NCI-H2081 (cell line): ENCODE results near the gene CFAP57.

ENCODE experiments used
- DNase-seq, 2 experiments: peaks; one replicate each; lab custom pipeline; 2025; lab: John Stamatoyannopoulos, UW

The CFAP57 gene

DNA sequence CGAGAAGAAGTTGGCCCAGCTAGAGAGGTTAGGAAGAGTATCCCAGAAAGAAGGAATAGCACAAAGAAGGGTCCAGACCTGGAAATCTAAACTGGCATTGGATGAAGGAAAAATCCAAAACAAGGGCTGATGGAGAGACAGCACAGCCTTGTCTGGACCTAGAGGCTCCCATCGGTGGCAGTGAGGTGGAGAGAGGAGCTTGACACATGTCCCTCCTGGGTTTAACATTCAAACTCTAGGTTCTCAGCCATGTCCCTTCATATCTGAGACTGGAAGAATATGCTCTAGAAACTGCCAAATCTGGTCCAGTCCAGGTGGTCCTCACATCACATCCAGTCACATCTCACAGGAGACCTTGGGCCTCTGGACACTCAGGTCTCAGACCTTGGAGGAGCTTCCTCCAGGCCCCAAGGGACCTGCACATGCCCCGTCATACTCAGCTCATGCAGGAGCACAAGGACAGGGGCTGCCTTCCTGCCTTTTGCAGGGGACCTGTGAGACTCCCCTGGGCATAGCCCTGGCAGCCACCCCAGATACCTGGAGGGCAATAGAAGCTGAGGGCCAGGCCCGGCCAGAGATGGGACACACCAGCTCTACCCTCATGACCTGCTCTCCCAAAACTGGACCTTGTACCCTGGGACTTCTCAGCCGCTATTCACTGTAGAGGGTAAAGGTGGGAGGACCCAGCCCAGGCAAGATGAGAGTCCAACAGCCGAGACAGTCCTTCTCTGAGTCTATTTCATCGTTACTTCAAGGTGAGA lies 105.2 kb downstream of the CFAP57 start:
- DNase-seq: no peak

DNA sequence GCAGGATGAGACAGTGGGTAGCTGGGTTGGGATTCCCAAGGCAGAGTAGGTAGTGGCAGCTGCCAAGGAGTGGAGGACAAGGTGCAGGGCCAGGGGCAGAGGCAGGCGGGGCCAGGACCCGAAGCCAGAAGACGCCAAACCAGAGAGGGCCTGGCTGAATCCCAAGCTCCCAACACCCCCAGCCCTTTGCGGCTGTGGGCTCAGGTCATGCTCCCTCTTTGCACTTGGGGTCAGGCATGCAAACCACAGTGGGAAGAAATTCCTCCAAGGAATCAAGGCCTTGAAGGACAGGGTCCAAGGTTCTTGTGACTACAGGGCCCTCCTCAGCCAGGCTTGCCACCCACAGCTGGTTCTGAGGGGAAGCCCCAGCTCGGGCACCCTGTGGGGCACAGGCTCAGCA lies 107.0 kb downstream of the CFAP57 start:
- DNase-seq: no peak

DNA sequence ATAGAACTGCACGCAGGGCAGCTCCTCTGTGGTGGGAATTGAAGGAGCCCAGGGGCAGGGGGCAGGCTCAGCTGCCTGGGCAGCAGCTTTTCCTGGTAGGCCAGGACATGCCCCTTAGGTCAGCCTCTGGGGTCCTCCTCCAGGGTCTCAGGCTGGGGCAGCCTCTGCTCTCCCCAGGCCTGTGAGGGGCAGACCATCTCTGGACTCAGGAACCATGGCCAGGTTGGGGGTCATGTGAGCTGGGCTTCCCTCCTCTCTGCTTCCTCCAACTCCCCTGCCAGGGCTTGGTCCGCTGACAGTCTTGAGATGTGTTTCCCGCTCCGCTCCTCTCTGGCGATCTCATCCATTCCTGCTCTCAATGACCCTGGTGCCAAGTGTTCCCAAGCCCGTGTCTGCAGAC lies 107.5 kb downstream of the CFAP57 start:
- no peak for DNase-seq

DNA sequence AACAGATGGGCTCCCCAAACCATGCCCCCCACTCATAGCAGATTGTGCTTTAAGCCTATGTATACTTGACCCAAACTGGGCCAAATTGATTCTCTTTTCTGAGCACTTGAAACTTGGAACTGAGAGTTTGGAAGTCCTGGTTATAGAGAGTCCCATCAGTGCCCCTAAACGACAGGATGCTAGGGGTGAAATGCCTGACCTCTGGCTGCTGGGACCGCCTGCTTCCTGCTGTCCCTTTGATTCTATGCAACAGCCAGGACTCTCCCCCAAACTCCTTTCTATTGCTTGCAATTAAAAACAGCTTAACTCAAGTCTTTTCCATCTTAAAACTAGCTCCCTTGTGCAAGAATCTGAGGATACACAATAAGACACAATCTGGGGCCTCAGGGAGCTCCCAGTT lies 108.6 kb downstream of the CFAP57 start:
- DNase-seq: no peak

DNA sequence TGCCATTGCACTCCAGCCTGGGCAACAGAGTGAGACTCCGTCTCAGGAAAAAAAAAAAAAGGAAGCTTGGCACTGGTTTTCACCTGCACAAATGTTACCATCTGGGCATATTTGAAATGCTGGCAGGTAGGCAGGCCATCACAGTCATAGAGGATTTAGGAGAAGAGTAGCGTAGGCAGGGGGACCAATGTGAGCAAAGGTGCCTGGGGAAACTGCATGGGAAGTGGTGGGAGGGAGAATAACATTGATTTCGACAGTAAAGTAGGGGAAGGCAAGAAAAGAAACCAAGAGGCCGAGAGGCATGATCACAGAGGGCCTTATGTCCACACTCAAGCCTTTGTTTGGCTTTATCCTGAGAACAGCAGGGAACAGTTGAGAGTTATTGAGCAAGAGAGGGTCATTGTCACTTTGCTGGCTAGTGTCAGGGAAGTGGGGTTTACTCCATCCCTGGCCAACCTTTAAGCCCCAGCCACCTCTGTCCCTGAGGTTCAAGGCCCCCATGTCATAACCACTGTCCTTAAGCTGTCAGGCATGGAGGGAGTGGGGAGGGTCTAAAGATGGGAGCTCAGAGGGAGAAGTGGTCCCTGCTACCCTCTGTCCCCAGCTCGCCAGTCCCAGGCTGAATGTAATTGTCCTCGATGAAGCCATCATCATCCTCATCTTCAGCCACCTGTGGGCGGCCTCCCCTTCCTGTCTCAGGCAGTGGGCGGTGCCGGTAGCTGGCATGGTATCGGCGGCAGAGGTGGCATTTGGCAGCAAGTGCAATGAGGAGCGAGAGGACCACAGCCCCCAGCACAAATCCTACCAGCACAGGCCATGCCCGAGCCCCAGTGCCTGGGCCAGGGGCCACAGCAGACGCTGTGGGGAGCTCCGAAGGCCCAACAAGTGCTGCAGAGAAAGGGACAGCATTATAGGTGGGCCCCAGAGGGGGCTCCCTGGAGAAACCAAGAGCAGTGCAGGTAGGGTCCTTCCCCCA lies 110.4 kb downstream of the CFAP57 start:
- no peak for DNase-seq

DNA sequence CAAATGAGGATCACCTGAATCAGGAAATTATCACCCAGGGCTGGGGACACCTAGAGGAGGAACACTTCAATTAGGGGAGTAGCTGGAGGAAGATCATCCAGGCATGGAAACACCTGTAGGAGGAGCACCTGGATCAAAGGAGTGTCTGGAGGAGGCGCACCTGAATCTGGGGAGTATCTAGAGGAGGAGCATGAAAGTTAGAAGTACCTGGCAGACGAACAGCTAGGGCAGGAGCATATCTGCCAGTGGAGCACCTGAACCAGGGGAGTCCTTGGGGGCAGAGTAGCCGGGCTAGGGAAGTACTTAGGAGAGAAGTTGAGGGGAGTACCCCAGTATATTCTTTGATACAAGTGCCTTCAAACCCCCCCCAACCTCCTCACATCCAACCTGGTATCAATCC lies 111.9 kb downstream of the CFAP57 start:
- DNase-seq: no peak

DNA sequence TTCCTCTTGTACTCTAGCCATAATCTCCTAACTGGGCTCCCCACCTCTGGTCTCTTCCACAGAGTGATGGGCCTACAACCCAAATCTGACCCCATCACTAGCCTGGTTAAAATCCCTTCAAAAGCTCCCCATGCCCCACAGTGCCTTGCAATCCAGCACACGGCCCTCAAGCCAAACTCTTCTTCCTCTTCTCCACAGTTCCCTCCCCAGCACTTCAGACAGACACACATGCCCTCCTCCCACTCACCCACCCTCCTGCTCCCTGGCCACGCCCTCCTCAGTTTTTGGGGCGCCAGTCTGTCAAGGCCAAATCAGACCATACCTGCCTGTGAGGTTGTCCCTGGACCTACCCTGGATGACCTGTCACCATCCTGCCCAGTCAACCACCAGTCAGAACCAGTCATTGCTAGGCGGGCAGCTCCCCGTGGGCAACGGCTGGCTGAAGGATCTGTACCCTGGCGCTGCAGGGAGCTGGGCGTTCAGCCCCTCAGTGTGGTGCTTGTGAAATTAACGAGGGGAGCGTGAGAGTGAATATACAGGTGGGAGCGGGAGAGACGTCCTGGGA lies 112.5 kb downstream of the CFAP57 start:
- DNase-seq: no peak

DNA sequence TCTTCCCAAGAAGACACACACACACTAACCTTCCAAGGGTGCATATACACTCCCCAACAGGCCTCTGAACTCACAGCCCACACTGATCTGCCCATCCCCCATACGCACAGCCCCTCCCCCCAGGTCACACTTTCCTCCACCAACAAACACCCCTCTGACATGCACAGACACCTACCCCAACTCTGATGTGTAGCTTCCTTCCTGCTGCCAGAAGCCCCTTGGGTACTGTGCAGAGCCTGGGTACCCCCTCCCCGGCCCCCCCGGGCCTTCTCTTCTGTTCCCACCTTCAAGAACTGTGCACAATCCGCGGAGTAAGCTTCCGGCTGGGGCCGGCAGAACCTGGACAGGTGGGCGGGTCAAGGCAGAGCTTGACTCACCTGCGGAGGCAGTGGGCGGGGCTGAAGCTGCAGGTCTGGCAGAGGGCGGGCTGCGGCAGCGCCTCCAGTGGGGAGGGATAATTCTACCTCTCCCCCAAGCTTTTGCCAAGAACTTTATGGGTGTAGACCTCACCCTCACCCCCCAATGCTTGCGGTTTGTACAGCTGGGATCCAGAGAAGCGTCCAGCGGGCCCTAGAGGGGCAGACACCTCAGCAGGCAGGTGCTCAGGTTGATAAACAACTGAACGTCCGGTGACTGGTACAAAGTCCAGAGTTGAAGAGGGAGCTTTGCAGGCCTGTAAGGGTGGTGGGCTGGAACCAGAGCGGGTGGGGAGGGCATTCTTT lies 113.3 kb downstream of the CFAP57 start, which contains the start of gene C1orf210:
Gene C1orf210, minus strand, starts transcription at position 313 of the 722 bp plus-strand sequence. CDS start 2,311 bp downstream, outside the sequence.
- DNase-seq: peak; percentile 82 to 83

DNA sequence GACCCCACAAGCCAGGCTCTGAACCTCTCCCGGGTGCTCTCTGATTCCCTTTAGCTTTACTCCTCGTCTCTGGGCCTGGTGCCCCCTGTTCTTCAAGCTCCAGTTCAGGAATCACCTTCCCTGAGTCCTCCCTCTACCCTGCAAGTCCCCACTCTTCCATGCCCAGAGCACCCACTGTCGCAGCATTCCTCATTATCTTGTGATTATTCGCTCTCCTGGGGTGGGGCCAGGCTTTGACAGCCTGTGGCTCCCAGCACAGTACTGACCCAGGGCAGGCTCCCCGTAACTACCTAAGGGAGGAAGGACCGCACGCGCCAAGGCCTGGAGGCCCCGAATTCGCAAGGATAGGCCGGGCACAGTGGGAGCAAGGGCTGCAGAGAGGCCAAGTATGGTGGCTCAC lies 114.0 kb downstream of the CFAP57 start:
- no peak for DNase-seq

DNA sequence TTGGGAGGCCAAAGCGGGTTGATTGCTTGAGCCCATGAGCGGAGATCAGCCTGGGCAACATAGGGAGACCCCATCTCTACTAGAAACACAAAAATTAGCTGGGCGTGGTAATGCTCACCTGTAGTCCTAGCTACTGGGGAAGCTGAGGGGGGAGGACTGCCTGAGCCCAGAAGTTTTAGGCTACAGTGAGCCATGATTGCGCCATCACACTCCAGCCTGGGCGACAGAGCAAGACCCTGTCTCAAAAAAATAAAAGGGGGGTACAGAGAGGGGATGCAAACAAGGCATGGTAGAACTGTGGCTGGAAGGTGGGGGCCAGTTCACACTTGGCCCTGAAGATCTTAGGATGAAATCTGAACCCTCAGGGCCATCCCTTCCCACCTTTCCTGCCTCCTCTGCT lies 114.4 kb downstream of the CFAP57 start:
- no peak for DNase-seq

DNA sequence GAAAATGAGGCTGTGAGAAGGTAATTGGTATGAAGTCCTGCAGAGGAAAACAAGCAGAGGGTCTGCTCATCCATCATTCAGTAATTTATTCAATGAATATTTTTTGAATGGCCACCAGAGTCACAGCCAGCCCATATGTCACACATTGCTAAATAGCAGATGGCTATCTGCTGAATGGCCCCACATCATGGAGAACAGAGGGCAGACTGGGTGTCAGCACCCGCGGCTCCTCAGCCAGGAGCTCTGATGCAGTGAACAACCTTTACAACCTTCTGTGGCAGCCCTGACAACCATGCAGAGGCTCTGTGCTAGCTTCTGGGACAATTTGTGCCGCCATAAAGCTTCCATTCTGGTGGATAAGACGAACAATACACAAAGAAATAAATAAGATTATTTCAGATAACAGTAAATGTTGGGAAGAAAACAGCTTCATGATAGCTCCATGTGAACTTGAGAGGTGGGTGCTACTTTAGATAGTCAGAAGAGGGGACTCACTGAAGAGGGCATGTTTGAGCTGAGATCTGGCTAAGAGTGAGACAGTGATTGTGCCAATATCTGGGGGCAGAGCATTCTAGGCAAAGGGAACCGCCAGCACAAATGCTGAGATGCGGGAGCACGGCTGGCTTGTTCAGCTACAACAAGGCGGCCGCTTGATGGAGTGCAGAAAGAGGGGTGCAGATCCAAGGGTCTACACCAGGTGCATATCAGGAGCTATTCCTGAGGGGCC lies 116.1 kb downstream of the CFAP57 start:
- DNase-seq: no peak

DNA sequence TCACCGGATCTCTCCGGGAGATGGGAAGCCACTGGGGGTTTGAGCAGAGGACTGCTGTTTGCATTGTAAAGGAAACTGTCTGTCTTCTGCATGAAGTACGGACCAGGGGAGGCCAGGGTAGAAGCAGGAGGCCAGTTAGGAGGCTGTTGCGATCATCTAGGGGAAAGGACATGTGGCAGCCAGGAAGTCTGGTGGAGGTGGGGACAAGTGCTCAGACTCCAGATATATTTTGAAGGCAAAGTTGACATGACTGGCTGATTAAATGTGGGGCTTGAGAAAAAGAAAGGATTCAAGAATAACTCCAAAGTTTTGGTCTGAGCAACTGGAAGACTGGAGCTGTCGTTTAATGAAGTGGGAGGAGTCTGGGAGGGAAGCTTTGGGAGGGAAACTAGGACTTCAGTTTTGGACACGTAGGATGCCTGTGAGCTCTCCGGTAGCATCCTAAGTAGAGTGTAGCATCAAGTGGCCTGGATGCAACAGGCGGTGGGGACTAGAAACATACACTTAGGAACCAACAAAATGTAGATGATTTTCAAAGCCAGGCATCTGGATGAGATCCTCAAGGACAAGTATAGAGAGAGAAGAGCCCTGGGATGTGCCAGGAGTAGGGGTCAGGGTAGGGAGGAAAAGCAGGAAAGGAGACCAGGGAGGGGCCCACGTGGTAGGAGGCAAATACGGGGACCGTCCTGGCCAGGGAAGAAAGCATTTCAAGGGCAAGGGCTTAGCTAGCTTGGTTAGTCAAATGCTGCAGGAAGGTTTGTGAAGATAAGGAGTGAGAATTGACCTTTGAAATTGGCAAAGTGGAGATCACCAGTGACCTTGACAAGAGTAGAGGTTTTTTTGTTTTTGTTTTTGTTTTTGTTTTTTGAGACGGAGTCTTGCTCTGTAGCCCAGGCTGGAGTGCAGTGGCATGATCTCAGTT lies 116.9 kb downstream of the CFAP57 start:
- DNase-seq: no peak

DNA sequence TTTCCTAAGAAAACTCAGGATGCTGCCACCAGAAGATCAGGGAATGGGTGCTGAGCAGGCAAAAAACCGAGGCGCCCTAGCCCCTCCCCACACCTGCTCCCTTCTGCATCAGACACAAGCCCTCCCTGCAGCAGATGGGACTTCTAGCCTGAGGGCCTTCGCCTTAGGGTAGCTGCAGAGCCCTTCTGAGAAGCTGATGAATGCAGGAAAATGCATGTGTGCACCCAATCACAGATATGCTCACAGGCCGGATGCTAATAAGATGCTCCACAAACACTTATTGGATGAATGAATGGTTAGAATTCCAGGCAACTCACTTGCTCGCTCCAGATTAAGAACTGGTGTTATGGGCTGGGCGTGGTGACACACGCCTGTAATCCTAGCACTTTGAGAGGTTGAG lies 120.1 kb downstream of the CFAP57 start:
- no peak for DNase-seq

DNA sequence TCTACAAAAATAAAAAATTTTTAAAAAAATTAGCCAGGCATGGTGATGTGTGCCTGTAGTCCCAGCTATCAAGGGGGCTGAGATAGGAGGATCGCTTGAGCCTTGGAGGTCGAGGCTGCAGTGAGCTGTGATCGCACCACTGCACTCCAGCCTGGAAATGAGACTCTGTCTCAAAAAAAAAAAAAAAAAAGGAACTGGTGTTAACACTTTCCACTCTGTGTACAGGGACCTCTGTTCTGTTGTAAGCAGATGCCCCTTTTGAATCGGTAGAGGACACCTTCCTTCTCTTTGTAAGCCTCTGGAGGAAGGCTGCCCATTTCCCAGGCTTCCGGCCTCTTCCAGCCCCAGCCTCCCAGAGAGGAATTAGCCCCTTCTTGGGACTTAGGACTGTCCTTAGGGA lies 120.5 kb downstream of the CFAP57 start:
- no peak for DNase-seq

DNA sequence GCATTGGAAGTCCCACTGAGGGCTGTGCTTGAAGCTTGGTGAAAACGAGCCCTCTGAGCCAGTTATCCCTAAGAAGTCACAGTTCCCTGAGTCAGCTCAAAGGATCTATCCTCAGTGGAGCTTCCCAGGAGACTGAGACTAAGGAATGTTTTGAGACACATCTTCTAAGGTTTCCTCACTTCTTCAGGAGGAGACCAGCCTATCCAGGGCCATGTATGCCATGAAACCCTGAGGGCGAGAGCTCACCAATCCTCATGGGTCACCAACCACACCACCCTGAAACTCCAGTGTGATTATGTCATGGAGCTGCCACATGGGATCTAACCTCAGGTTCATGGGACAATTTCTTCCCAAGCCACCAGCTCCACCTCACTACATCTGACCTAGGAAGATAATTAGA lies 121.0 kb downstream of the CFAP57 start:
- no peak for DNase-seq

DNA sequence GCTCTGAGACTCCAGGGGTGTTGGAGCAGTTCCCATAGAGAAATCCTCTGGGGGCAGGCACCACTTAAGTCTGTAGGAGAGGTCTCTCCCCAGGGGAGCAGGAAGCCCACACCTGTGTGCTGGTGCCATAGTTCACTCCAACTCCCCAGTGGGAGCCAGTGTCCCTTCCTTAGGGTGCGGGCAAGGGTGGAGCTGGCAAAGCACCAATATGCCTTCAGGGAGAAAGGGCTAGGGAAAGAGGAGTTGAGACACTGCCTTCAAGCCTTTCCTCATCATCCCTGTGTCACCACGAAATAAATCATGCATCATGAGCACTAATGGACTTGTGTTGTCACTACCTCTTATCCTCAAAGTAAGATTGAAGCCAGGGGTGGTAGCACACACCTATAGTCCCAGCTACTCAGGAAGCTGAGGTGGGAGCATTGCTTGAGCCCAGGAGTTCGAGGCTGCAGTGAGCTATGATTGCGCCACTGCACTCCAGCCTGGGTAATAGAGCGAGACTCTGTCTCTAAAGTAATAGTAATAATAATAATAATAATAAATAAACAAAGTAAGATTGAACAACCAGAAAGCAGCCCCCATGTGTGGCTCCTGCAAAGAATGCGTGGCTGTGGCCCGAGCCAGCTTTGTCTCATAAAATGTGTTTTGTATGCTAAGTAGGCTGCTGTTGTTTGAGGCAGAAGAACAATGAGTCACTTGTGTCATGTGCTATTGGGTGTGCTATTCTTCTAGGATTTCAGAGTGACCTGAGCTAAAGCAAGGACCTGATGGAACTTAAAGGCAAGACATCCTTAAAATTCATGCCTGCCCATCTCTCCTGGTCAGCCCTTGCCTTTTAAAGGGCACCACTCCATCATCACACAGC lies 122.0 kb downstream of the CFAP57 start:
- DNase-seq: no peak

DNA sequence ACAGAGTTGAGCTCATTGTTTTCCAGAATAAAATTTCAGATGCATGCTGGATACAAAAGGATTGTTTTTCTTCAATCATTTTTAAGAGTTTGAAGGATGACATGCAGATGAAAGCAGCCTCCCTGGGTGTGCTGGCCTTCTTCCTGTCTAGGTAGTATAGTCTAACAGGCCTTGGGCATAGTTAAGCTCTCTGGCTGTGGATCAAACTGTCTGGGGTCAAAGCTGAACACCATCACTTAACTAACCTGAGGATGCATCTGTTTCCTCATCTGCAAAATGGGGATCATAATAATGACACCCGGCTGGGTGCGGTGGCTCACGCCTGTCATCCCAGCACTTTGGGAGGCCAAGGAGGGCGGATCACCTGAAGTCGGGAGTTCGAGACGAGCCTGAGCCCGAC lies 122.6 kb downstream of the CFAP57 start:
- no peak for DNase-seq

DNA sequence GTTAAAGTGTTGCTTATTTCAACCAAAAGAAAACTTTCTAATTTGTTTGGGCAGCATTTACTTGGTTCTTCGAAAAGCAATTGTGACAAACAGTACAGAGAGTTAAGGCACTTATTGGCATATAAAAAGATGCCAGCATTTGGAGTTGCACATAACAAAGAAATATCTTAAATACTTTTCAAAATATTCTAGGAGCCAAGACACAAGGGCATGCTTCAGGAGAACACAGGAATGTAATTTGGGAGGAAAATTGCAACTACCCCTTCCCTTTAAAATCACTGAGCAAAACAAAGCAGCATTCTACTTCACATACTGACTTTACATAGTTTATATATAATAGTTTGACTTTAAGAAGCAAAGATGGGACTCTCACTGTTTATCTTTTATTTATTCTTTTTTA lies 124.1 kb downstream of the CFAP57 start:
- no peak for DNase-seq

DNA sequence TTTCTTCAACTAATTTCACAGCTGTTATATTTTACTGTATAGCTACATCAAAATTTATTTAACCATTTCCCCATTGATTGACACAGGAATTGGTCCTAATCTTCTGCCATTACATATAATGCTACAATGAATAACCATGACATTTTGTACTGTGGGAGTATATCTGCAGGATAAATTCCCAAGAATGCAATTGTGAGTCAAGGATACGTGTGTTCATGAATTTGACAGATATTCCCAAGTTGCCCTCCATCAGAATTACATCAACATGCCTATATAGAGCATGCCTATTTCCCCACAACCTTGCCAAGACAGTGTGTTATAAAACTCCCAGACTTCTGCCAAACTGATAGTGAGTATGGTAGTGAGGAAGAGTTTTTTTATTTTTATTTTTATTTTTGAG lies 125.9 kb downstream of the CFAP57 start:
- no peak for DNase-seq
